ENCODE data around the gene TTC16. TPM values are rescaled to one million over a fixed set of nuclear protein-coding genes. Genes with fewer than 3 reads are reported as not detected.

TTC16 gene
- total and polyA plus RNA-seq, 12 donors: under 0.01 to 1.0 (median 0.32) TPM; not detected in 2

DNA sequence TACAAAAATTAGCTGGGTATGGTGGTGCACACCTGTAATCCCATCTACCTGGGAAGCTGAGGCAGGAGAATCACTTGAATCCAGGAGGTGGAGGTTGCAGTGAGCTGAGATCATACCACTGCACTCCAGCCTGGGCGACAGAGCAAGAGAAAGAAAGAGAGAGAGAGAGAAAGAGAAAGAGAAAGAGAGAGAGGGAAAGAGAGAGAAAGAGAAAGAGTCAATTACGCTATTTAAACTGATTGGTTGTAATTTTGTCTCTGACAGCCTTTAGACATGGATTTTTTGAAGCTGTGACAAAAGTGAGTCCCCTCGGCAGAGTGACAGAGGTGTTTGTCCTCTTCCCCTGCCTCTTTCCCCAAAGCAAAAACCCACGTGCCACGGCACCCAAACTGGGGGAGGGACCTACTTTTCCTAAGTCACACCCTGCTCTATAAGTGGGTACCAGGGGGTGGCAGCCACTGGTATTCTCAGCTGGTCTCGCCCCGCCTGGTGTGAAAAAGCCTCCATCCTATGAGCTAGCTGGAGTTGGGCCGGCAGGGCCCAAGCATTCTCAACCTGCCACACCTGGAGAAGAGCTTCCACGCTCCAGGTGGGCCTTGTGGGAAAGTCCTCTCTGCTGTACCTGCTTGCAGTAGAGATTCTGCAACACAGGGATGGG is 12.5 kb upstream of the TTC16 start:
- Histone ChIP-seq H3K27me3 (no peaks in the 10 kb centered on the region), H3K4me1 (replicated peaks in 1 of 2) (peaks cover 0 to 5% of the 10 kb centered on the region in 2 donors), H3K9me3 (replicated peaks in 1 of 3) (no peaks in the 10 kb centered on the region), H3K4me3 (no peak overlapping the region), H3K36me3 (replicated peaks in 1 of 2) (no peaks in the 10 kb centered on the region), H3K27ac (no peak overlapping the region)
- DNase-seq: no peak
- 74 to 87% (median 81%) methylated on average over 8 to 9 of the region's 9 CpGs for WGBS, 4 donors
- intact Hi-C loops (cut with DNase I): no loop called here
- no peak for TF ChIP-seq POLR2A (IDR thresholded peaks at IDR 0.05)
- TF ChIP-seq, protein P1, sequence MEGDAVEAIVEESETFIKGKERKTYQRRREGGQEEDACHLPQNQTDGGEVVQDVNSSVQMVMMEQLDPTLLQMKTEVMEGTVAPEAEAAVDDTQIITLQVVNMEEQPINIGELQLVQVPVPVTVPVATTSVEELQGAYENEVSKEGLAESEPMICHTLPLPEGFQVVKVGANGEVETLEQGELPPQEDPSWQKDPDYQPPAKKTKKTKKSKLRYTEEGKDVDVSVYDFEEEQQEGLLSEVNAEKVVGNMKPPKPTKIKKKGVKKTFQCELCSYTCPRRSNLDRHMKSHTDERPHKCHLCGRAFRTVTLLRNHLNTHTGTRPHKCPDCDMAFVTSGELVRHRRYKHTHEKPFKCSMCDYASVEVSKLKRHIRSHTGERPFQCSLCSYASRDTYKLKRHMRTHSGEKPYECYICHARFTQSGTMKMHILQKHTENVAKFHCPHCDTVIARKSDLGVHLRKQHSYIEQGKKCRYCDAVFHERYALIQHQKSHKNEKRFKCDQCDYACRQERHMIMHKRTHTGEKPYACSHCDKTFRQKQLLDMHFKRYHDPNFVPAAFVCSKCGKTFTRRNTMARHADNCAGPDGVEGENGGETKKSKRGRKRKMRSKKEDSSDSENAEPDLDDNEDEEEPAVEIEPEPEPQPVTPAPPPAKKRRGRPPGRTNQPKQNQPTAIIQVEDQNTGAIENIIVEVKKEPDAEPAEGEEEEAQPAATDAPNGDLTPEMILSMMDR (IDR thresholded peaks at IDR 0.05): no peak

DNA sequence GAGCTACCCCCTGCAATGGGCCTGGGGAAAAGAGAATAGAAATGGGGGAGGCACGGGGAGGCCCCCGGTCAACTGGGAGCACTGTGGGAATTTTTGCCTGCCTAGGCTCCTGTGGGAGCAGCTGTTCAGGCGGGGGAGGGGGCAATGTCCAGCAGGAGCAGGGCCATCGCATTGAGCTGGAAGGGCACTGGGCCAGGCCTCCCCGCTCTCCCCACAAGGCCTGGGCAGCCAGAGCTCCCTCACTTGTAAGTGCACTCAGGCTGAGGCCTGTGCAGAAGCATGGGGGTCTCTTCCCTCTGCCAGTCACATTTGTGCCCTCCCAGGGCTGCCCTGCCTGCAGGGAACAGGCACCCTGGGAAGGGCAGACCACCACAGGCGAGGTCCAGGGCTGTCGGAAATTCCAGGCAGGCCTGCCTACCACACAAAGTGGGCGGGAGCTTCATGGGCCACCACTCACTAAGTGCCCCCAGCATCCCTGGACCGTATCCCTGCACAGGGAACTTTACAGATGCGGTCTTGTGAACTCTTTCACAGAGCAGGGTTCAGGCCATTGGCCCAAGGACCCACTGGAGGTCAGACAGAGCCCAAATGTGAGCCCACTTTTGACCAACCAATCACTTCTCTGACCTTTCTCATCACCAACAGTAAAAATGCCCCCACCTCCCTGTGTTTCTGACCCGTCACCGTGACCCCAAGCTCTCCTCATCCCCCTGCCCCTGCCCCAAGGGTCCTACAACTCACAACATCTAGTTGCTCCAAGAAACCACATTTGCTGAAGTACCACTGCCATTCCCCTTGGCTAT is 10.1 kb upstream of the TTC16 start:
- Histone ChIP-seq H3K4me1 (replicated peaks in 1 of 2) (no peaks in the 10 kb centered on the region), H3K9me3 (replicated peaks in 1 of 3) (no peaks in the 10 kb centered on the region), H3K36me3 (replicated peaks in 1 of 2) (no peaks in the 10 kb centered on the region), H3K4me3 (no peak overlapping the region), H3K27me3 (no peaks in the 10 kb centered on the region), H3K27ac (no peak overlapping the region)
- intact Hi-C loops (cut with DNase I): no loop called here
- no peak for DNase-seq
- no peak for TF ChIP-seq POLR2A (IDR thresholded peaks at IDR 0.05)
- TF ChIP-seq, protein P1 (IDR thresholded peaks at IDR 0.05): no peak
- 75 to 85% (median 78%) methylated on average over 5 to 12 of the region's 12 CpGs for WGBS, 4 donors

DNA sequence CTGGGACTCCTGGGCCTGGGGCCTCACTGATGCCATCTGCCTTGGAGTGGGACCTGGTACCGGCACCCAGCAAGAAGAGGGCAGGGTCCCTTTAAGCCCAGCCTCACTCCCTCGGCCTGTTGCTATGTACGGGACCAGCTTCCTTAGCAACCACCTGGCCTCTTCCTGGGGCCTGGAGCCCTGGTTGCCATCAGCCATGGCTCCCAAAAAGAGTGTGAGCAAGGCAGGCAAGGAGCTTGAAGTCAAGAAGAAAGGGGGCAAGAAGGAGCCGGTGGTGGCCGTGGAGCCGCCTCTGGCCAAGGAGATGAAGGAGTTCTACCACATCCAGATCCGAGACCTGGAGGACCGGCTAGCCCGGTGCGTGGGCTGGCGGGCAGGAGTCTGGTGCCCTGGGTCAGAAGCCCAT is 9.0 kb upstream of the TTC16 start, which contains the start of gene CFAP157:
CFAP157 (plus strand) TSS at position 153 of the 406 bp plus-strand sequence; CDS start at position 197, 44 bp downstream.
- Histone ChIP-seq H3K27ac (no peak within 1 kb of the TSS), H3K36me3 (replicated peaks in 1 of 2) (no peaks in the 10 kb centered on the region), H3K4me3 (no peak within 1 kb of the TSS), H3K9me3 (replicated peaks in 1 of 3) (no peaks in the 10 kb centered on the region), H3K4me1 (replicated peaks in 1 of 2) (no peaks in the 10 kb centered on the region), H3K27me3 (no peaks in the 10 kb centered on the region)
- intact Hi-C loops (cut with DNase I): no loop called here
- WGBS, 4 donors: 62 to 76% (median 67%) methylated on average over 9 to 11 of the region's 11 CpGs
- DNase-seq: no peak
- TF ChIP-seq, protein P1 (IDR thresholded peaks at IDR 0.05): no peak
- TF ChIP-seq POLR2A (IDR thresholded peaks at IDR 0.05): no peak

DNA sequence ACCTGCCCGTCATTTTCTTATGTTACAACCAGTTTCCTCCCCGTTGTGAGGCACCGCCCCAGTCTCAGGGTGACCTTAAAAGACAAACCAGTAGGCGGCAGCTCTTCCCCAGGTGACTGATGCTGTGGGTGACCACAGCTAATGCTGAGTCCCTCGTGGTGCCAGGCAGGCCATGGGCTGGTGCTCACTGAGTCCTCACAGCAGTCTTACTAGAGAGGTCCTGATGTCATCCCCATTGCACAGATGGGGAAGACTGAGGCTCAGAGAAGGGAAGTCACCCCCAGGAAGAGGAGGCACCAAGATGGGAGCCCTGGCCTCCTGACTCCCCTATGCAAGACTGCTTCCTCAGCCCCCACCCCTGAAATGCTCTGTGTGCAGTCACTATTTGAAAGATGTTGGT is 8.1 kb upstream of the TTC16 start:
- Histone ChIP-seq H3K27me3 (no peaks in the 10 kb centered on the region), H3K9me3 (replicated peaks in 1 of 3) (no peaks in the 10 kb centered on the region), H3K4me1 (replicated peaks in 1 of 2) (no peaks in the 10 kb centered on the region), H3K4me3 (no peak overlapping the region), H3K27ac (no peak overlapping the region), H3K36me3 (replicated peaks in 1 of 2) (no peaks in the 10 kb centered on the region)
- 39 to 47% (median 45%) methylated on average over 5 of the region's 5 CpGs for WGBS, 4 donors
- intact Hi-C loops (cut with DNase I): no loop called here
- no peak for TF ChIP-seq POLR2A (IDR thresholded peaks at IDR 0.05)
- TF ChIP-seq, protein P1 (IDR thresholded peaks at IDR 0.05): peak in 2 of 6 experiments; percentile 10 to 17
- DNase-seq: no peak
